HFF-Myc (cell line): Measurements from ENCODE around the gene KLHL22.

Experiments used
- DNase-seq: peaks from one replicate; pipeline ENCODE4 v3.0.0-alpha.2; 2011; ENCODE audit warnings: low read depth; ENCODE audit errors: extremely low read depth
- H3K4me3 ChIP-seq: replicated peaks from 2 replicates; pipeline ENCODE4 v1.5.1; 2011; ENCODE audit warnings: low read depth, mild to moderate bottlenecking, control low read depth, low read length
- TF ChIP-seq, protein P1 (sequence below): IDR thresholded peaks from 2 replicates; pipeline ENCODE4 v1.5.1; 2012; ENCODE audit warnings: mild to moderate bottlenecking, low read depth, low read length, control low read depth; ENCODE audit errors: missing control alignments

The KLHL22 gene

GRCh38 chr22:20429254-20430100 is 66.1 kb downstream of the KLHL22 start:
- TF ChIP-seq, protein P1, sequence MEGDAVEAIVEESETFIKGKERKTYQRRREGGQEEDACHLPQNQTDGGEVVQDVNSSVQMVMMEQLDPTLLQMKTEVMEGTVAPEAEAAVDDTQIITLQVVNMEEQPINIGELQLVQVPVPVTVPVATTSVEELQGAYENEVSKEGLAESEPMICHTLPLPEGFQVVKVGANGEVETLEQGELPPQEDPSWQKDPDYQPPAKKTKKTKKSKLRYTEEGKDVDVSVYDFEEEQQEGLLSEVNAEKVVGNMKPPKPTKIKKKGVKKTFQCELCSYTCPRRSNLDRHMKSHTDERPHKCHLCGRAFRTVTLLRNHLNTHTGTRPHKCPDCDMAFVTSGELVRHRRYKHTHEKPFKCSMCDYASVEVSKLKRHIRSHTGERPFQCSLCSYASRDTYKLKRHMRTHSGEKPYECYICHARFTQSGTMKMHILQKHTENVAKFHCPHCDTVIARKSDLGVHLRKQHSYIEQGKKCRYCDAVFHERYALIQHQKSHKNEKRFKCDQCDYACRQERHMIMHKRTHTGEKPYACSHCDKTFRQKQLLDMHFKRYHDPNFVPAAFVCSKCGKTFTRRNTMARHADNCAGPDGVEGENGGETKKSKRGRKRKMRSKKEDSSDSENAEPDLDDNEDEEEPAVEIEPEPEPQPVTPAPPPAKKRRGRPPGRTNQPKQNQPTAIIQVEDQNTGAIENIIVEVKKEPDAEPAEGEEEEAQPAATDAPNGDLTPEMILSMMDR: no peak
- no peak overlapping the region for H3K4me3 ChIP-seq
- DNase-seq: no peak

GRCh38 chr22:20428496-20429253 is 66.9 kb downstream of the KLHL22 start:
- no peak overlapping the region for H3K4me3 ChIP-seq
- TF ChIP-seq, protein P1: no peak
- DNase-seq: no peak

GRCh38 chr22:20427945-20428417 is 67.6 kb downstream of the KLHL22 start:
- H3K4me3 ChIP-seq: no peak overlapping the region
- TF ChIP-seq, protein P1: no peak
- DNase-seq: no peak

DNA sequence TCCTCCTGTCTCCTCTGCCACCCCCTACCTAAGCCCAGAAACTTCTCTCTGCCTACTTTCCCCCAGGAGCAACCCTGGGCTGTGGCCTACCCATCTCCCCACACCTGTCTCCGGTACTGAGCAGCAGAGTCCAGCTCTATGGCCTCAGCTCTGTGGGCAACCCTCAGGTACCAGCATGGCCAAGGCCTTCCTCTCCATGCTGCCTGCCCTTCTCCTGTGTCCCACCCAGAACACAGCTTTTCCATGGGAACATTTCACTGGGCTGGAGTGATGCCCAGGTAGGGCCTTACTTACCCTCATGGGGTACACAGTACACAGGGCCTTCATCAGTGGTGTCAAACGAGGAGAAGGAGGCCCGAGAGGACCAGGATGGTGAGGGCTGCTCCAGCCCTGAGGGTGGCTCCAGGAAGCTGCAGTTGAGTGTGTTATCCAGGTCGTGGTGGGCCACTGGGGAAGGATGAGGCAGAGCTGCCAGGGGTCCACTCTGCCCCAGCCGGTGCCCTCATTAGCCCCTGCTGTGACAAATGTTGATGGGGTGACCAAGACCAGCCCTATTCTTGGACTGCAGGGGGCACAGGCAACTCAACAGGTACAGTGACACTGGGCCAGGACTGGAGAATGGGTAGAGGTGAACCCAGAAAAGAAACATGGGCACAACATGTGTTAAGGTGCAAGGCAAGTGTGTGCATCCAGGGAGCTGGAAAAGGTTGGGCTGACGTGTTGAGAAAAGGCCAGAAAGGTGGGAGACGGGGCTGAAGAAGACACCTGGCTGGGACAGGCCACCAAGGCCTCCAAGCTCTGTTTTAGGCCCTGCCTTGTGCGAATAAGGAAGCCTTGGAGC is 68.3 kb downstream of the KLHL22 start:
- DNase-seq: no peak
- TF ChIP-seq, protein P1: no peak
- H3K4me3 ChIP-seq: no peak overlapping the region

DNA sequence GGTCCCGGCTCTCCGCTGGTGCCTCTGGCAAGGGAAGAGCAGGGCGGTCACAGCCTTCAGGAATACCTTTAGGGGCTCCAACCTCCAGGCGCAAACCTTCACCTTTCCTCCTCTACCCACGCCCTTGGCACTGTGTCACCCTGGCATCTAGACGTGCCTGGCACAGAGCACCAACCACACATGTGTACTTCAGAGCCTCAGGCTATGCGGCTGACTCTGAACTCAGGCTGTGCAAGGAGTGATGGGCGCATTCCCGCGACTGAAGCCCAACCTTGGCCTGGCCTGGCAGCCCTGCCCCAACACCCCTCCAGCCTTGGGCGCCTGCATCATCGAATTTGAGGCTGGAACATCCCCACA is 69.4 kb downstream of the KLHL22 start:
- DNase-seq: no peak
- no peak overlapping the region for H3K4me3 ChIP-seq
- TF ChIP-seq, protein P1: no peak

- DNase-seq: no peak
These were observed 69.9 kb downstream of the KLHL22 start for GRCh38 chr22:20425566-20426258.

More at GRCh38 chr22:20425566-20426258, 69.9 kb downstream of the KLHL22 start:
- TF ChIP-seq, protein P1: no peak
- no peak overlapping the region for H3K4me3 ChIP-seq
